HEK293 (cell line): ENCODE results near the gene SLC12A2.

Experiments used
- CTCF ChIA-PET: fragments of 350-600 bp; formaldehyde crosslinking; extraction: SDS; loops from one replicate; lab custom pipeline; 2021; ENCODE audit warnings: antibody characterized with exemption; lab: Yijun Ruan, JAX
- POLR2A ChIA-PET: fragments of 300-600 bp; formaldehyde crosslinking; extraction: SDS; loops from one replicate; lab custom pipeline; 2020; ENCODE audit warnings: antibody characterized with exemption, inconsistent platforms; lab: Yijun Ruan, JAX
- H3K27ac ChIP-seq: fragments of 200-500 bp; sonication (Bioruptor generic); 2 replicates; pipeline ENCODE4 v1.5.1; 2014; ENCODE audit warnings: low read depth, low read length, control low read depth, inconsistent platforms; ENCODE audit errors: extremely low read depth
- H3K36me3 ChIP-seq, 2 experiments: fragments of 200-500 bp in 1 of 2; sonication (Bioruptor generic) in 1 of 2; 1 replicate in 1 of 2; 2 replicates in 1 of 2; pipeline ENCODE4 v1.5.1; 2014 to 2017; ENCODE audit warnings: inconsistent platforms in 2 of 2, low read length in 2 of 2; ENCODE audit not compliant: control insufficient read depth in 2 of 2, insufficient read depth in 1 of 2
- H3K4me1 ChIP-seq: fragments of 200-500 bp; sonication (Bioruptor generic); 2 replicates; pipeline ENCODE4 v1.5.1; 2014; ENCODE audit warnings: mild to moderate bottlenecking, low read length, inconsistent platforms; ENCODE audit not compliant: control insufficient read depth, insufficient read depth
- H3K4me3 ChIP-seq: 2 replicates; pipeline ENCODE4 v1.5.1; 2011; ENCODE audit warnings: low read depth, mild to moderate bottlenecking, control low read depth, low read length, moderate library complexity
- H3K9me3 ChIP-seq: fragments of 200-500 bp; sonication (Bioruptor generic); 2 replicates; pipeline ENCODE4 v1.5.1; 2014; ENCODE audit warnings: low read depth, low read length, inconsistent platforms; ENCODE audit not compliant: control insufficient read depth, insufficient read depth
- HOXD13 ChIP-seq: sonication (generic); formaldehyde crosslinking; IDR thresholded peaks from 2 replicates; pipeline ENCODE4 v1.8.0; 2022; ENCODE audit warnings: missing genetic modification reagents, borderline replicate concordance
- KLF9 ChIP-seq: fragments of 450-650 bp; formaldehyde crosslinking; IDR thresholded peaks from 2 replicates; pipeline ENCODE4 v1.5.1; 2016; ENCODE audit warnings: missing biosample characterization, missing genetic modification characterization, low read depth
- SCRT1 ChIP-seq: fragments of 450-650 bp; formaldehyde crosslinking; IDR thresholded peaks from 2 replicates; pipeline ENCODE4 v1.5.1; 2016; ENCODE audit warnings: missing biosample characterization, missing genetic modification characterization, borderline replicate concordance
- SP3 ChIP-seq: fragments of 450-650 bp; formaldehyde crosslinking; IDR thresholded peaks from 2 replicates; pipeline ENCODE4 v1.5.1; 2016; ENCODE audit warnings: missing biosample characterization, missing genetic modification characterization
- TCF7L2 ChIP-seq: IDR thresholded peaks from 2 replicates; pipeline ENCODE4 v1.6.1; 2011; ENCODE audit warnings: low read depth, mild to moderate bottlenecking, inconsistent platforms, low read length, moderate library complexity, borderline replicate concordance
- ZNF112 ChIP-seq: fragments of 450-650 bp; formaldehyde crosslinking; IDR thresholded peaks from 2 replicates; pipeline ENCODE4 v1.5.0; 2017; ENCODE audit warnings: missing biosample characterization, missing genetic modification characterization
- ZNF138 ChIP-seq: fragments of 450-650 bp; formaldehyde crosslinking; IDR thresholded peaks from 2 replicates; pipeline ENCODE4 v1.5.1; 2016; ENCODE audit warnings: missing biosample characterization, missing genetic modification characterization, borderline replicate concordance
- ZNF140 ChIP-seq: fragments of 450-650 bp; formaldehyde crosslinking; IDR thresholded peaks from 2 replicates; pipeline ENCODE4 v1.5.1; 2016; ENCODE audit warnings: missing biosample characterization, missing genetic modification characterization
- ZNF155 ChIP-seq: fragments of 450-650 bp; formaldehyde crosslinking; IDR thresholded peaks from 2 replicates; pipeline ENCODE4 v1.5.1; 2016; ENCODE audit warnings: missing biosample characterization, missing genetic modification characterization
- ZNF560 ChIP-seq: fragments of 450-650 bp; formaldehyde crosslinking; IDR thresholded peaks from 2 replicates; pipeline ENCODE4 v1.5.1; 2017; ENCODE audit warnings: missing biosample characterization, missing genetic modification characterization, borderline replicate concordance
- TF ChIP-seq, protein P1 (sequence below): fragments of 450-650 bp; formaldehyde crosslinking; IDR thresholded peaks from 2 replicates; pipeline ENCODE4 v1.5.1; 2016; ENCODE audit warnings: missing biosample characterization, missing genetic modification characterization, low read depth
- TF ChIP-seq, protein P2 (sequence below): fragments of 450-650 bp; formaldehyde crosslinking; IDR thresholded peaks from 2 replicates; pipeline ENCODE4 v1.5.1; 2016; ENCODE audit warnings: missing biosample characterization, missing genetic modification characterization
- TF ChIP-seq, protein P3 (sequence below): fragments of 450-650 bp; formaldehyde crosslinking; IDR thresholded peaks from 2 replicates; pipeline ENCODE4 v1.5.1; 2016; ENCODE audit warnings: missing biosample characterization, missing genetic modification characterization
- TF ChIP-seq, protein P4 (sequence below): fragments of 450-650 bp; formaldehyde crosslinking; optimal IDR thresholded peaks from 2 replicates; pipeline ENCODE3; 2016; ENCODE audit warnings: missing biosample characterization, mild to moderate bottlenecking, missing genetic modification characterization

The SLC12A2 gene

DNA sequence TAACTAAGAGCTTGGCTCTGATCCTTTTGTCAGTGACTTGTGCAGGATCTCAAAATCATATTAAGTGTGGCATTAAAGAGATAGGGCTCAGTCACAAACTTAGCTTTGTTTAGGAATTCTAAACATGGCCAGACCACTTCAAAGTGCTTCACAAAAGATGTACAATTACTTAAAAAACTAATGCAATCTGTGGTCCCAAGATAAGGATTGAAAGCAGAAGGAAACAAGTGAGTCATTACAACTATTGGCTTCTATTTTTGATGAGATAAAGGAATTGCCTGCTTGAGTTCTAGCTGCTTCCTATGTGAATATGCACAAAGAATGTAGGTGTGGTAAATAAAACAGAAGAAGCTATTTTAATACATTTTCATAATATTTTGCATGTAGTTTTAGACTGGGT, 44.9 kb upstream of the SLC12A2 start:
- no peak overlapping the region for H3K4me3 ChIP-seq
- H3K9me3 ChIP-seq, result no peaks in the 10 kb centered on the region
- ChIA-PET POLR2A (no interaction called here), CTCF (interaction anchor here (0.6 kb wide), 1 partner anchor 129 kb away, joined by 3 read pairs; no protein-coding TSS in a partner anchor)
- H3K27ac ChIP-seq, result no peak overlapping the region
- H3K36me3 ChIP-seq, result no peaks in the 10 kb centered on the region
- H3K4me1 ChIP-seq, result peaks cover 21% of the 10 kb centered on the region
- no peak for TF ChIP-seq ZNF112 (tag by site-specific recombination)
- TF ChIP-seq TCF7L2, result peak; percentile 74; the same call in 1 of the 2 replicates
- TF ChIP-seq, protein P1, sequence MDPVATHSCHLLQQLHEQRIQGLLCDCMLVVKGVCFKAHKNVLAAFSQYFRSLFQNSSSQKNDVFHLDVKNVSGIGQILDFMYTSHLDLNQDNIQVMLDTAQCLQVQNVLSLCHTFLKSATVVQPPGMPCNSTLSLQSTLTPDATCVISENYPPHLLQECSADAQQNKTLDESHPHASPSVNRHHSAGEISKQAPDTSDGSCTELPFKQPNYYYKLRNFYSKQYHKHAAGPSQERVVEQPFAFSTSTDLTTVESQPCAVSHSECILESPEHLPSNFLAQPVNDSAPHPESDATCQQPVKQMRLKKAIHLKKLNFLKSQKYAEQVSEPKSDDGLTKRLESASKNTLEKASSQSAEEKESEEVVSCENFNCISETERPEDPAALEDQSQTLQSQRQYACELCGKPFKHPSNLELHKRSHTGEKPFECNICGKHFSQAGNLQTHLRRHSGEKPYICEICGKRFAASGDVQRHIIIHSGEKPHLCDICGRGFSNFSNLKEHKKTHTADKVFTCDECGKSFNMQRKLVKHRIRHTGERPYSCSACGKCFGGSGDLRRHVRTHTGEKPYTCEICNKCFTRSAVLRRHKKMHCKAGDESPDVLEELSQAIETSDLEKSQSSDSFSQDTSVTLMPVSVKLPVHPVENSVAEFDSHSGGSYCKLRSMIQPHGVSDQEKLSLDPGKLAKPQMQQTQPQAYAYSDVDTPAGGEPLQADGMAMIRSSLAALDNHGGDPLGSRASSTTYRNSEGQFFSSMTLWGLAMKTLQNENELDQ (tag by site-specific recombination), result no peak
- TF ChIP-seq ZNF155 (tag by site-specific recombination), result no peak
- TF ChIP-seq SCRT1 (tag by site-specific recombination), result no peak

DNA sequence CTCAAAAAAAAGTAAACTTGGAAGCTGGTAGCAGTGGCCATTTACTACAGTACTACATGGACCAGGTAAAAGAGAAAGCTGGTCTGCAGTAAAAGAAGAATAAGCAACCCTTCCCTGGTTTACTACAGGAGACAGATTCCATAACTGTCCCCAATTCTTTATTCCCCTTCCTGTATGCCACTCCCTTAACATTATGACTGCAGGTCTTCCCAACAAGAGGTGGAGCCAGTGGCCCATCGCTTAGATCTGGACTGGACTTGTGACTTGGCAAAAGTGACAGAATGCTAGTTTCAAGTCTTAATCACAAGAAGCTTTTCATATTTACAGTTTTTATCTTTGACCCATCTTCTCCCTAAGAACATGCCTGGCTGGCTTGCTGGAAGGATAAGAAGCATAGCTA, 42.6 kb upstream of the SLC12A2 start:
- ChIA-PET POLR2A (no interaction called here), CTCF (interaction anchor here (0.7 to 1.7 kb wide), 3 partner anchors 19 to 26 kb away, joined by 3 to 4 read pairs (median 3); no protein-coding TSS in a partner anchor)
- H3K27ac ChIP-seq, result no peak overlapping the region
- TF ChIP-seq ZNF140 (tag by site-specific recombination) (no peak), KLF9 (no peak)
- TF ChIP-seq, protein P2, sequence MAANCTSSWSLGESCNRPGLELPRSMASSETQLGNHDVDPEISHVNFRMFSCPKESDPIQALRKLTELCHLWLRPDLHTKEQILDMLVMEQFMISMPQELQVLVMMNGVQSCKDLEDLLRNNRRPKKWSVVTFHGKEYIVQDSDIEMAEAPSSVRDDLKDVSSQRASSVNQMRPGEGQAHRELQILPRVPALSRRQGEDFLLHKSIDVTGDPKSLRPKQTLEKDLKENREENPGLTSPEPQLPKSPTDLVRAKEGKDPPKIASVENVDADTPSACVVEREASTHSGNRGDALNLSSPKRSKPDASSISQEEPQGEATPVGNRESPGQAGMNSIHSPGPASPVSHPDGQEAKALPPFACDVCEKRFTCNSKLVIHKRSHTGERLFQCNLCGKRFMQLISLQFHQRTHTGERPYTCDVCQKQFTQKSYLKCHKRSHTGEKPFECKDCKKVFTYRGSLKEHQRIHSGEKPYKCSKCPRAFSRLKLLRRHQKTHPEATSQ (tag by site-specific recombination), result no peak
- TF ChIP-seq, protein P3, sequence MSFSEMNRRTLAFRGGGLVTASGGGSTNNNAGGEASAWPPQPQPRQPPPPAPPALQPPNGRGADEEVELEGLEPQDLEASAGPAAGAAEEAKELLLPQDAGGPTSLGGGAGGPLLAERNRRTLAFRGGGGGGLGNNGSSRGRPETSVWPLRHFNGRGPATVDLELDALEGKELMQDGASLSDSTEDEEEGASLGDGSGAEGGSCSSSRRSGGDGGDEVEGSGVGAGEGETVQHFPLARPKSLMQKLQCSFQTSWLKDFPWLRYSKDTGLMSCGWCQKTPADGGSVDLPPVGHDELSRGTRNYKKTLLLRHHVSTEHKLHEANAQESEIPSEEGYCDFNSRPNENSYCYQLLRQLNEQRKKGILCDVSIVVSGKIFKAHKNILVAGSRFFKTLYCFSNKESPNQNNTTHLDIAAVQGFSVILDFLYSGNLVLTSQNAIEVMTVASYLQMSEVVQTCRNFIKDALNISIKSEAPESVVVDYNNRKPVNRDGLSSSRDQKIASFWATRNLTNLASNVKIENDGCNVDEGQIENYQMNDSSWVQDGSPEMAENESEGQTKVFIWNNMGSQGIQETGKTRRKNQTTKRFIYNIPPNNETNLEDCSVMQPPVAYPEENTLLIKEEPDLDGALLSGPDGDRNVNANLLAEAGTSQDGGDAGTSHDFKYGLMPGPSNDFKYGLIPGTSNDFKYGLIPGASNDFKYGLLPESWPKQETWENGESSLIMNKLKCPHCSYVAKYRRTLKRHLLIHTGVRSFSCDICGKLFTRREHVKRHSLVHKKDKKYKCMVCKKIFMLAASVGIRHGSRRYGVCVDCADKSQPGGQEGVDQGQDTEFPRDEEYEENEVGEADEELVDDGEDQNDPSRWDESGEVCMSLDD (tag by site-specific recombination), result no peak
- H3K4me3 ChIP-seq, result no peak overlapping the region
- no peaks in the 10 kb centered on the region for H3K36me3 ChIP-seq
- H3K9me3 ChIP-seq, result no peaks in the 10 kb centered on the region
- H3K4me1 ChIP-seq, result peaks cover 16% of the 10 kb centered on the region

DNA sequence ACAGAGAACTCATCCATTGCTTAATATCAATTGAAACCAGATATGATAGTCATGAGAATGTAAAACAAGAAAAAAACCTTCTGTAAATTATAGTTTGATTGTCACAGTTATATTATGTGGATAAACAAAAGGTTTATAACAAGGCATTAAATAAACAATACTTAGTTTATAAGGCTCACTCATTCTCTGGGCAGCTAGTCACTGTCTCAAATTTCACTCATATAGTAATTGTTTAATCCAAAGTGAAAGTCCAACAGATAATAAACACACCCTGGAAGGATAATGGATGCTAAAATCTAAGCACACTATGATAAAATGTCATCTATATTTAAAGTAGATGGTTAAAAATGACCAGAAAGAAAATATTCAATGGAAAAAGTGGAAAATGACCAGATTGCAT, 30.8 kb upstream of the SLC12A2 start:
- H3K27ac ChIP-seq, result no peak overlapping the region
- TF ChIP-seq SP3 (tag by site-specific recombination) (no peak), HOXD13 (no peak), ZNF138 (no peak), ZNF560 (tag by site-specific recombination) (no peak)
- TF ChIP-seq, protein P4, sequence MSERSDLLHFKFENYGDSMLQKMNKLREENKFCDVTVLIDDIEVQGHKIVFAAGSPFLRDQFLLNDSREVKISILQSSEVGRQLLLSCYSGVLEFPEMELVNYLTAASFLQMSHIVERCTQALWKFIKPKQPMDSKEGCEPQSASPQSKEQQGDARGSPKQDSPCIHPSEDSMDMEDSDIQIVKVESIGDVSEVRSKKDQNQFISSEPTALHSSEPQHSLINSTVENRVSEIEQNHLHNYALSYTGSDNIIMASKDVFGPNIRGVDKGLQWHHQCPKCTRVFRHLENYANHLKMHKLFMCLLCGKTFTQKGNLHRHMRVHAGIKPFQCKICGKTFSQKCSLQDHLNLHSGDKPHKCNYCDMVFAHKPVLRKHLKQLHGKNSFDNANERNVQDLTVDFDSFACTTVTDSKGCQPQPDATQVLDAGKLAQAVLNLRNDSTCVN (tag by site-specific recombination), result no peak
- TF ChIP-seq, all 188 proteins: peak for 0
- Histone ChIP-seq H3K4me1 (0 out of 2 replicates have a peak, but pooled peaks cover 4% of the 10 kb centered on the region), H3K9me3 (no peaks in the 10 kb centered on the region), H3K4me3 (no peak overlapping the region), H3K36me3 (peaks cover 0 to 6% of the 10 kb centered on the region in 2 experiments; a peak in 1 of 3 replicates)
- POLR2A ChIA-PET, result no interaction called here
- CTCF ChIA-PET, result no interaction called here
